Neural cell (in vitro differentiated cells): ENCODE measurements around the gene MLX. TPM values are rescaled to one million over a fixed set of nuclear protein-coding genes. Genes with fewer than 3 reads are reported as not detected.
"Not testable (repeated sequence)": the region's sequence is repeated elsewhere in the genome, so short reads cannot be mapped to it uniquely, and the experiment has no call there.

Experiments
- H2AFZ ChIP-seq: fragments of 200-600, 300-800 bp; sonication (generic), shearing (Covaris generic); 2 replicates; pipeline ENCODE4 v1.6.0; 2014; ENCODE audit warnings: low read depth, mild to moderate bottlenecking, antibody characterized with exemption, low read length, moderate library complexity
- H3F3A ChIP-seq: fragments of 200-600 bp; shearing (Covaris generic); 2 replicates; pipeline ENCODE4 v1.6.1; 2016; ENCODE audit warnings: mild to moderate bottlenecking, moderate library complexity, mixed read lengths, antibody characterized with exemption, low read length; ENCODE audit not compliant: insufficient read depth, poor library complexity, severe bottlenecking
- H3K27ac ChIP-seq: fragments of 200-600, 300-800 bp; sonication (generic), shearing (Covaris generic); 2 replicates; pipeline ENCODE4 v1.5.1; 2014; ENCODE audit warnings: mild to moderate bottlenecking, low read length, moderate library complexity
- H3K27me3 ChIP-seq: fragments of 300-800, 200-600 bp; sonication (generic), shearing (Covaris generic); 2 replicates; pipeline ENCODE4 v1.6.0; 2014; ENCODE audit warnings: mild to moderate bottlenecking, low read depth, low read length, moderate library complexity; ENCODE audit not compliant: insufficient read depth
- H3K36me3 ChIP-seq: fragments of 300-800, 200-600 bp; sonication (generic), shearing (Covaris generic); 2 replicates; pipeline ENCODE4 v1.5.1; 2014; ENCODE audit warnings: mild to moderate bottlenecking, antibody characterized with exemption, low read length, moderate library complexity; ENCODE audit not compliant: insufficient read depth
- H3K4me2 ChIP-seq: fragments of 300-800, 200-600 bp; sonication (generic), shearing (Covaris generic); 2 replicates; pipeline ENCODE4 v1.6.0; 2014; ENCODE audit warnings: mild to moderate bottlenecking, low read length
- H3K4me3 ChIP-seq: fragments of 300-800, 200-600 bp; sonication (generic), shearing (Covaris generic); 2 replicates; pipeline ENCODE4 v1.5.1; 2014; ENCODE audit warnings: mild to moderate bottlenecking, low read length, moderate library complexity
- H3K79me2 ChIP-seq: fragments of 200-600 bp; shearing (Covaris generic); replicated peaks from 2 replicates; pipeline ENCODE4 v1.6.0; 2014; ENCODE audit warnings: mild to moderate bottlenecking, low read length, moderate library complexity; ENCODE audit not compliant: insufficient read depth
- H3K9ac ChIP-seq: fragments of 300-800, 200-600 bp; sonication (generic), shearing (Covaris generic); 2 replicates; pipeline ENCODE4 v1.6.1; 2016; ENCODE audit warnings: mild to moderate bottlenecking, low read length, mixed read lengths
- H3K9me2 ChIP-seq: fragments of 200-600 bp; shearing (Covaris generic); 2 replicates; pipeline ENCODE4 v1.6.1; 2016; ENCODE audit warnings: mild to moderate bottlenecking, low read length, mixed read lengths; ENCODE audit not compliant: insufficient read depth
- H3K9me3 ChIP-seq: fragments of 200-600, 300-800 bp; sonication (generic), shearing (Covaris generic); 2 replicates; pipeline ENCODE4 v1.6.1; 2016; ENCODE audit warnings: mild to moderate bottlenecking, mixed run types, low read length, moderate library complexity, mixed read lengths
- H4K20me1 ChIP-seq: fragments of 200-600 bp; shearing (Covaris generic); 2 replicates; pipeline ENCODE4 v1.6.1; 2016; ENCODE audit warnings: mild to moderate bottlenecking, mixed run types; ENCODE audit not compliant: insufficient read depth
- EP300 ChIP-seq: fragments of 450-650 bp; conservative IDR thresholded peaks from 2 replicates; pipeline ENCODE4 v1.6.1; 2014; ENCODE audit warnings: antibody characterized with exemption, mild to moderate bottlenecking, moderate library complexity; ENCODE audit not compliant: poor library complexity, severe bottlenecking
- EZH2 ChIP-seq: fragments of 200-600, 300-800 bp; shearing (Covaris generic), sonication (generic); IDR thresholded peaks from 2 replicates; pipeline ENCODE4 v1.6.1; 2014; ENCODE audit warnings: antibody characterized with exemption, low read length, borderline replicate concordance, mild to moderate bottlenecking; ENCODE audit not compliant: insufficient read depth, poor library complexity, severe bottlenecking
- MXI1 ChIP-seq: fragments of 450-650 bp; conservative IDR thresholded peaks from 2 replicates; pipeline ENCODE4 v1.6.1; 2014; ENCODE audit warnings: antibody characterized with exemption, mild to moderate bottlenecking; ENCODE audit not compliant: poor library complexity, severe bottlenecking
- POLR2AphosphoS5 ChIP-seq: IDR thresholded peaks from 2 replicates; pipeline ENCODE4 v1.6.1; 2012
- RAD21 ChIP-seq: fragments of 450-650 bp; conservative IDR thresholded peaks from 2 replicates; pipeline ENCODE4 v1.6.1; 2014; ENCODE audit warnings: antibody characterized with exemption, mild to moderate bottlenecking, moderate library complexity
- SMC3 ChIP-seq: fragments of 450-650 bp; conservative IDR thresholded peaks from 2 replicates; pipeline ENCODE4 v1.6.1; 2014; ENCODE audit warnings: antibody characterized with exemption, mild to moderate bottlenecking, moderate library complexity; ENCODE audit not compliant: poor library complexity
- TAF1 ChIP-seq: IDR thresholded peaks from 2 replicates; pipeline ENCODE4 v1.6.1; 2012; ENCODE audit warnings: low read depth
- polyA plus RNA-seq: library from polyadenylated mRNA; depleted of rRNA; stranded (reverse); fragments of >200 nt; gene quantifications from 2 replicates; pipeline ENCODE4 v1.2.3, GENCODE V29; 2014
- TF ChIP-seq, protein P1 (sequence below): fragments of 450-650 bp; IDR thresholded peaks from 2 replicates; pipeline ENCODE4 v1.5.1; 2014; ENCODE audit warnings: antibody characterized with exemption, mild to moderate bottlenecking, moderate library complexity; ENCODE audit not compliant: poor library complexity, severe bottlenecking
- TF ChIP-seq, protein P2 (sequence below): IDR thresholded peaks from 2 replicates; pipeline ENCODE4 v1.6.1; 2012; ENCODE audit warnings: borderline replicate concordance

Gene MLX
- polyA plus RNA-seq, 1 donor from 2014 or later: 47.2 TPM

DNA sequence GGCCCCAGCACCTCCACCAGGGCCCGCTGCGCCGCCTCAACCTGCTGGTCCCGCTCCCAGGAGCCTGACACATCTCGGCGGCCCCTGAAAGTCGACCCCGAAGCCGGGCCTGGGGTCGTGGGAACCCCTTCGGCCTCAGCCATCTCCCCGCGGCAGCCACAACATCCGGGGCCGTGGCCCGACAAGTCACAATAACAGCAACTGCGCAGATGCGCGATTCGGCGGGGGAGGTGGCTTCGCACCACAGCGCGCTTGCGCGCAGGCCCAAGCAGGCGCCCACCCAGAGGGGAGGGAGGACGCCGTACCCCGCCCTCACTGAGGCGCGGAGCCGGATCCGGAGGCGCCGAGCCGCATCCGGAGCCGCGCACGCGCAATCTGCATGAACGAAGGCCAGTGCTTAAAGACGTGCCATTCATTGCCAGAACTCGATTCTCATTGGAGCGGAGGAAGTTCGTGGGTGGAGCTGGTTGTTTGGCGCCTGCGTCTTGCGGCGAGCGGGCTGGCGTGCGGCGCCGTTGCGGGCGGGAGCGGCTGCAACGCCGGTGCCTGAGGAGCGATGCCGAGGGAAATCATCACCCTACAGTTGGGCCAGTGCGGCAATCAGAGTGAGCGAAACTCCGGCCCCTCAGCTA, 42.4 kb downstream of the MLX start, which contains the start of the genes RETREG3 and TUBG1:
TSS of gene RETREG3 (minus strand) at position 193 of the 632 bp plus-strand sequence. CDS start at position 143, 50 bp downstream.
TSS of gene TUBG1 (plus strand) at position 502 of the 632 bp plus-strand sequence. CDS start at position 557, 55 bp downstream.
- no peaks in the 10 kb centered on the region for H3K9me3 ChIP-seq

DNA sequence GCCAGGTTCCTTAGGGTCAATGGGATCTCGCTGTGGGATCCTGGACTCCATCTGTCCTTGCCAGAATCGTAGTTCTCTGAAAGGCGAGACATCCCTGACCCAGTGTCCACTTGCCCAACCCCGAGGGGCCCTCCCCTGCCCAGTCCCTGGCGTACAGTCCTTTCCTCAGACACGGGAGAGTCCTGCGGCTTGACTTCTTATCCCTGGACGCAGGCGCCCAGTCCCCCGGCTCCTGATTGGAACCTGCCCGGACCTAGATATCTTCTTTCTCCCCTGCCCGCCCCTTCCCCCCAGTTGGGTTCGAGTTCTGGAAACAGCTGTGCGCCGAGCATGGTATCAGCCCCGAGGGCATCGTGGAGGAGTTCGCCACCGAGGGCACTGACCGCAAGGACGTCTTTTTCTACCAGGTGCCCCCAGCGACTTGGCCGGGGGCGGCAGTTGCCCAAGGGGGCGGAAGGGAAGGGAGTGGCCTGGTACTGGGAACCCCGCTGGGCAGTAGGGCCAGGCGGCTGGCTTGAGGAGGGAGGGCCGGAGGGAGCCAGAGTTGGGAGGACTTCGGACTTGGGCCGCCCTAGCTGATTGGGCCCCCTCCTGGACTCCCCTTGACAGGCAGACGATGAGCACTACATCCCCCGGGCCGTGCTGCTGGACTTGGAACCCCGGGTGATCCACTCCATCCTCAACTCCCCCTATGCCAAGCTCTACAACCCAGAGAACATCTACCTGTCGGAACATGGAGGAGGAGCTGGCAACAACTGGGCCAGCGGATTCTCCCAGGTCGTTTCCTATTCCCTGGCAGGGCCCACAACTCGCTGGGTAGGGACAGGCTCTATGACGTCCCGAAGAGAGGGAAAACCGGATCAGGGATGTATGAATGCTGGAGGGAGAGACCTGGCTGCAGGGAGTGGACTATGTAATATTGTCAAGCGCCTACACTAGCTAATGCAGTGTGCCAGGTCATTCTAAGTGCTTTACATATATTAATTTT, 43.2 kb downstream of the MLX start:
- Histone ChIP-seq H3K27ac (peak overlapping the region; percentile 67), H3K4me2 (peak overlapping the region; percentile 55), H2AFZ (peak overlapping the region; percentile 52), H3K4me3 (peak overlapping the region; percentile 78), H3K9ac (peak overlapping the region; percentile 76), H3K79me2 (peaks cover 37% of the 10 kb centered on the region)
- H3K9me3 ChIP-seq, H3K9me2 ChIP-seq, H3K27me3 ChIP-seq, H3K36me3 ChIP-seq, H3F3A ChIP-seq, H4K20me1 ChIP-seq: not testable (repeated sequence)
- peak; percentile 9 for TF ChIP-seq MXI1

More for the DNA sequence above, 42.4 kb downstream of the MLX start, which contains the start of the genes RETREG3 and TUBG1:
- Histone ChIP-seq H2AFZ (peak within 1 kb of the TSS; percentile 58), H4K20me1 (no peaks in the 10 kb centered on the region), H3K9me2 (no peaks in the 10 kb centered on the region), H3K9ac (peak within 1 kb of the TSS; percentile 95), H3K27ac (peak within 1 kb of the TSS; percentile 90), H3F3A (no peaks in the 10 kb centered on the region), H3K4me2 (peak within 1 kb of the TSS; percentile 98), H3K36me3 (no peaks in the 10 kb centered on the region), H3K4me3 (peak within 1 kb of the TSS; percentile 78), H3K79me2 (peaks cover 44% of the 10 kb centered on the region), H3K27me3 (no peaks in the 10 kb centered on the region)
- TF ChIP-seq POLR2AphosphoS5 (peak; percentile 89), SMC3 (peak; percentile 52), MXI1 (peak; percentile 90), EZH2 (no peak), TAF1 (peak; percentile 85), RAD21 (peak; percentile 24), EP300 (no peak)
- TF ChIP-seq, protein P1, sequence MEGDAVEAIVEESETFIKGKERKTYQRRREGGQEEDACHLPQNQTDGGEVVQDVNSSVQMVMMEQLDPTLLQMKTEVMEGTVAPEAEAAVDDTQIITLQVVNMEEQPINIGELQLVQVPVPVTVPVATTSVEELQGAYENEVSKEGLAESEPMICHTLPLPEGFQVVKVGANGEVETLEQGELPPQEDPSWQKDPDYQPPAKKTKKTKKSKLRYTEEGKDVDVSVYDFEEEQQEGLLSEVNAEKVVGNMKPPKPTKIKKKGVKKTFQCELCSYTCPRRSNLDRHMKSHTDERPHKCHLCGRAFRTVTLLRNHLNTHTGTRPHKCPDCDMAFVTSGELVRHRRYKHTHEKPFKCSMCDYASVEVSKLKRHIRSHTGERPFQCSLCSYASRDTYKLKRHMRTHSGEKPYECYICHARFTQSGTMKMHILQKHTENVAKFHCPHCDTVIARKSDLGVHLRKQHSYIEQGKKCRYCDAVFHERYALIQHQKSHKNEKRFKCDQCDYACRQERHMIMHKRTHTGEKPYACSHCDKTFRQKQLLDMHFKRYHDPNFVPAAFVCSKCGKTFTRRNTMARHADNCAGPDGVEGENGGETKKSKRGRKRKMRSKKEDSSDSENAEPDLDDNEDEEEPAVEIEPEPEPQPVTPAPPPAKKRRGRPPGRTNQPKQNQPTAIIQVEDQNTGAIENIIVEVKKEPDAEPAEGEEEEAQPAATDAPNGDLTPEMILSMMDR: peak; percentile 44
- TF ChIP-seq, protein P2, sequence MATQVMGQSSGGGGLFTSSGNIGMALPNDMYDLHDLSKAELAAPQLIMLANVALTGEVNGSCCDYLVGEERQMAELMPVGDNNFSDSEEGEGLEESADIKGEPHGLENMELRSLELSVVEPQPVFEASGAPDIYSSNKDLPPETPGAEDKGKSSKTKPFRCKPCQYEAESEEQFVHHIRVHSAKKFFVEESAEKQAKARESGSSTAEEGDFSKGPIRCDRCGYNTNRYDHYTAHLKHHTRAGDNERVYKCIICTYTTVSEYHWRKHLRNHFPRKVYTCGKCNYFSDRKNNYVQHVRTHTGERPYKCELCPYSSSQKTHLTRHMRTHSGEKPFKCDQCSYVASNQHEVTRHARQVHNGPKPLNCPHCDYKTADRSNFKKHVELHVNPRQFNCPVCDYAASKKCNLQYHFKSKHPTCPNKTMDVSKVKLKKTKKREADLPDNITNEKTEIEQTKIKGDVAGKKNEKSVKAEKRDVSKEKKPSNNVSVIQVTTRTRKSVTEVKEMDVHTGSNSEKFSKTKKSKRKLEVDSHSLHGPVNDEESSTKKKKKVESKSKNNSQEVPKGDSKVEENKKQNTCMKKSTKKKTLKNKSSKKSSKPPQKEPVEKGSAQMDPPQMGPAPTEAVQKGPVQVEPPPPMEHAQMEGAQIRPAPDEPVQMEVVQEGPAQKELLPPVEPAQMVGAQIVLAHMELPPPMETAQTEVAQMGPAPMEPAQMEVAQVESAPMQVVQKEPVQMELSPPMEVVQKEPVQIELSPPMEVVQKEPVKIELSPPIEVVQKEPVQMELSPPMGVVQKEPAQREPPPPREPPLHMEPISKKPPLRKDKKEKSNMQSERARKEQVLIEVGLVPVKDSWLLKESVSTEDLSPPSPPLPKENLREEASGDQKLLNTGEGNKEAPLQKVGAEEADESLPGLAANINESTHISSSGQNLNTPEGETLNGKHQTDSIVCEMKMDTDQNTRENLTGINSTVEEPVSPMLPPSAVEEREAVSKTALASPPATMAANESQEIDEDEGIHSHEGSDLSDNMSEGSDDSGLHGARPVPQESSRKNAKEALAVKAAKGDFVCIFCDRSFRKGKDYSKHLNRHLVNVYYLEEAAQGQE: peak; percentile 93
